HepG2 (cell line): Measurements from ENCODE around the gene ABHD15. TPM values are rescaled to one million over a fixed set of nuclear protein-coding genes. Genes with fewer than 3 reads are reported as not detected.

ENCODE experiments used
- AHR ChIP-seq: IDR thresholded peaks from 2 replicates; pipeline ENCODE4 v1.6.1; 2018; ENCODE audit warnings: missing genetic modification reagents, missing compliant biosample characterization
- ELF4 ChIP-seq: sonication (generic); formaldehyde crosslinking; IDR thresholded peaks from 2 replicates; pipeline ENCODE4 v1.5.0; 2020; ENCODE audit warnings: missing genetic modification reagents, mild to moderate bottlenecking, moderate library complexity, borderline replicate concordance
- KDM3A ChIP-seq: IDR thresholded peaks from 2 replicates; pipeline ENCODE4 v1.6.1; 2018; ENCODE audit warnings: low read depth, missing compliant biosample characterization
- MTA1 ChIP-seq: sonication (generic); formaldehyde crosslinking; IDR thresholded peaks from 2 replicates; pipeline ENCODE4 v1.4.0; 2020; ENCODE audit warnings: missing genetic modification reagents, mild to moderate bottlenecking, borderline replicate concordance
- NFE2 ChIP-seq: sonication (generic); formaldehyde crosslinking; IDR thresholded peaks from 2 replicates; pipeline ENCODE4 v1.4.0; 2020; ENCODE audit warnings: missing genetic modification reagents
- PTBP1 ChIP-seq: fragments of 200-400 bp; formaldehyde crosslinking; IDR thresholded peaks from 2 replicates; pipeline ENCODE4 v1.6.1; 2018; ENCODE audit warnings: low read length, low read depth; ENCODE audit not compliant: poor library complexity, severe bottlenecking
- RBFOX2 ChIP-seq: fragments of 200-400 bp; formaldehyde crosslinking; IDR thresholded peaks from 2 replicates; pipeline ENCODE4 v1.6.1; 2017; ENCODE audit warnings: low read depth, mild to moderate bottlenecking, low read length
- RELA ChIP-seq: sonication (generic); formaldehyde crosslinking; IDR thresholded peaks from 2 replicates; pipeline ENCODE4 v1.4.0; 2020; ENCODE audit warnings: missing genetic modification reagents
- SMARCE1 ChIP-seq: fragments of 450-650 bp; IDR thresholded peaks from 2 replicates; pipeline ENCODE4 v1.6.1; 2017; ENCODE audit warnings: borderline replicate concordance
- SP140L ChIP-seq: sonication (generic); formaldehyde crosslinking; IDR thresholded peaks from 2 replicates; pipeline ENCODE4 v1.4.0; 2020; ENCODE audit warnings: missing genetic modification reagents, borderline replicate concordance
- STAG1 ChIP-seq: sonication (generic); formaldehyde crosslinking; IDR thresholded peaks from 2 replicates; pipeline ENCODE4 v1.4.0; 2020; ENCODE audit warnings: missing genetic modification reagents
- TAF1 ChIP-seq: sonication (generic); formaldehyde crosslinking; IDR thresholded peaks from 2 replicates; pipeline ENCODE4 v1.4.0; 2020; ENCODE audit warnings: missing genetic modification reagents
- ZBTB1 ChIP-seq: sonication (generic); formaldehyde crosslinking; IDR thresholded peaks from 2 replicates; pipeline ENCODE4 v1.4.0; 2020; ENCODE audit warnings: missing genetic modification reagents, borderline replicate concordance
- ZNF205 ChIP-seq: IDR thresholded peaks from 2 replicates; pipeline ENCODE4 v1.6.1; 2018; ENCODE audit warnings: missing biosample characterization, missing genetic modification reagents
- ZNF207 ChIP-seq: fragments of 450-650 bp; IDR thresholded peaks from 2 replicates; pipeline ENCODE4 v1.6.1; 2016; ENCODE audit warnings: antibody characterized with exemption, borderline replicate concordance
- ZNF891 ChIP-seq: sonication (generic); formaldehyde crosslinking; IDR thresholded peaks from 2 replicates; pipeline ENCODE4 v1.5.0; 2020; ENCODE audit warnings: mild to moderate bottlenecking, missing genetic modification reagents
- ZSCAN29 ChIP-seq: sonication (generic); formaldehyde crosslinking; conservative IDR thresholded peaks from 2 replicates; pipeline ENCODE4 v1.4.0; 2020; ENCODE audit warnings: mild to moderate bottlenecking, missing genetic modification reagents
- polyA plus RNA-seq, 8 experiments: library from polyadenylated mRNA; depleted of rRNA in 3 of 8; stranded (reverse) in 7 of 8; unstranded in 1 of 8; fragments of >200 nt; fragmentation: Illumina TruSeq in 4 of 8; extraction: Trizol in 4 of 8; gene quantifications; 2 replicates each; pipeline versions ENCODE4 v1.2.1 to v1.2.3, GENCODE V29; 2011 to 2016; ENCODE audit warnings: low read depth in 4 of 8, missing spikeins in 1 of 8, mixed read lengths in 1 of 8; ENCODE audit not compliant: insufficient read depth in 1 of 8
- total RNA-seq, 5 experiments: library from RNA; depleted of rRNA; stranded (reverse); fragments of >200 nt; fragmentation: Illumina TruSeq; extraction: Trizol; gene quantifications; 2 replicates each; pipeline ENCODE4 v1.2.3, GENCODE V29; 2016; ENCODE audit warnings: low read depth in 1 of 5
- TF ChIP-seq, protein P1 (sequence below): sonication (generic); formaldehyde crosslinking; IDR thresholded peaks from 2 replicates; pipeline ENCODE4 v1.8.1; 2023; ENCODE audit warnings: mild to moderate bottlenecking, missing genetic modification reagents
- TF ChIP-seq, protein P2 (sequence below): sonication (generic); formaldehyde crosslinking; IDR thresholded peaks from 2 replicates; pipeline ENCODE4 v1.4.0; 2020; ENCODE audit warnings: missing genetic modification reagents
- TF ChIP-seq, protein P3 (sequence below): conservative IDR thresholded peaks from 2 replicates; pipeline ENCODE4 v1.6.1; 2018; ENCODE audit warnings: missing genetic modification reagents
- TF ChIP-seq, protein P4 (sequence below): IDR thresholded peaks from 2 replicates; pipeline ENCODE4 v1.6.1; 2016; ENCODE audit warnings: missing compliant biosample characterization, missing genetic modification reagents, borderline replicate concordance
- TF ChIP-seq, protein P5 (sequence below): IDR thresholded peaks from 2 replicates; pipeline ENCODE4 v1.6.1; 2016; ENCODE audit warnings: low read depth
- TF ChIP-seq, protein P6 (sequence below): sonication (generic); formaldehyde crosslinking; IDR thresholded peaks from 2 replicates; pipeline ENCODE4 v1.5.0; 2020; ENCODE audit warnings: missing genetic modification reagents

Gene ABHD15
- total and polyA plus RNA-seq, 2 of the 13 experiments (the other 11 are each of a cell fraction or from before 2014, with no cell fraction given), result 2.4 to 7.7 TPM

DNA sequence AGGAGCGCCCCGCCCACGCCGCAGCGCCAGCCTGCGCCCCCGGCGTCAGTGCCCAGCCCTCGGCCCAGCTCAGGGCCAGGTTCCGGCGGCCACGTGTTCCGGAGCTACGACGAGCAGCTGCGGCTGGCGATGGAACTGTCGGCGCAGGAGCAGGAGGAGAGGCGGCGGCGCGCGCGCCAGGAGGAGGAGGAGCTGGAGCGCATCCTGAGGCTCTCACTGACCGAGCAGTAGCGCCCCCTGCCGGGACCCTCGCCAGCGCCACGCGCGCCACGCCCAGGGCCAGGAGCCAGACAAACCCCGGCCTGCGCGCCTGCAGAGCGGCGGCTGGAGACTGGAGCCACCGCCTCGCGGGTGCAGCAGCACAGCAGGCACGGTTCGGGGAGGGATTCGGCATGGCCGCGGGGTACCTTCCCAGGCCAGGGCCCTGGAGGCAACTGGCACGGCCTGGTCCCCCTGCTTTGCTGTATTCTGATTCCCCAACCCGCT, 46.6 kb upstream of the ABHD15 start (continued):
- TF ChIP-seq, protein P1, sequence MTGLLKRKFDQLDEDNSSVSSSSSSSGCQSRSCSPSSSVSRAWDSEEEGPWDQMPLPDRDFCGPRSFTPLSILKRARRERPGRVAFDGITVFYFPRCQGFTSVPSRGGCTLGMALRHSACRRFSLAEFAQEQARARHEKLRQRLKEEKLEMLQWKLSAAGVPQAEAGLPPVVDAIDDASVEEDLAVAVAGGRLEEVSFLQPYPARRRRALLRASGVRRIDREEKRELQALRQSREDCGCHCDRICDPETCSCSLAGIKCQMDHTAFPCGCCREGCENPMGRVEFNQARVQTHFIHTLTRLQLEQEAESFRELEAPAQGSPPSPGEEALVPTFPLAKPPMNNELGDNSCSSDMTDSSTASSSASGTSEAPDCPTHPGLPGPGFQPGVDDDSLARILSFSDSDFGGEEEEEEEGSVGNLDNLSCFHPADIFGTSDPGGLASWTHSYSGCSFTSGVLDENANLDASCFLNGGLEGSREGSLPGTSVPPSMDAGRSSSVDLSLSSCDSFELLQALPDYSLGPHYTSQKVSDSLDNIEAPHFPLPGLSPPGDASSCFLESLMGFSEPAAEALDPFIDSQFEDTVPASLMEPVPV, result peak; percentile 79; the same call in 1 of the 2 replicates
- TF ChIP-seq ZBTB1 (CRISPR knock-in tag), result no peak
- TF ChIP-seq, protein P2, sequence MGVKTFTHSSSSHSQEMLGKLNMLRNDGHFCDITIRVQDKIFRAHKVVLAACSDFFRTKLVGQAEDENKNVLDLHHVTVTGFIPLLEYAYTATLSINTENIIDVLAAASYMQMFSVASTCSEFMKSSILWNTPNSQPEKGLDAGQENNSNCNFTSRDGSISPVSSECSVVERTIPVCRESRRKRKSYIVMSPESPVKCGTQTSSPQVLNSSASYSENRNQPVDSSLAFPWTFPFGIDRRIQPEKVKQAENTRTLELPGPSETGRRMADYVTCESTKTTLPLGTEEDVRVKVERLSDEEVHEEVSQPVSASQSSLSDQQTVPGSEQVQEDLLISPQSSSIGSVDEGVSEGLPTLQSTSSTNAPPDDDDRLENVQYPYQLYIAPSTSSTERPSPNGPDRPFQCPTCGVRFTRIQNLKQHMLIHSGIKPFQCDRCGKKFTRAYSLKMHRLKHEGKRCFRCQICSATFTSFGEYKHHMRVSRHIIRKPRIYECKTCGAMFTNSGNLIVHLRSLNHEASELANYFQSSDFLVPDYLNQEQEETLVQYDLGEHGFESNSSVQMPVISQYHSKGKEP (CRISPR knock-in tag), result peak; percentile 89
- TF ChIP-seq RELA (CRISPR knock-in tag), result 0 out of 2 replicates have a peak, but pooled peaks have one; percentile 55
- TF ChIP-seq ELF4 (CRISPR knock-in tag), result no peak
- 0 out of 2 replicates have a peak, but pooled peaks have one; percentile 64 for TF ChIP-seq MTA1 (CRISPR knock-in tag)
- no peak; the same call in 1 of the 2 replicates for TF ChIP-seq SP140L
- no peak for TF ChIP-seq ZSCAN29 (CRISPR knock-in tag)
- TF ChIP-seq NFE2 (CRISPR knock-in tag), result no peak
- TF ChIP-seq ZNF207, result no peak
- TF ChIP-seq ZNF891, result peak; percentile 31; the same call in 1 of the 2 replicates
- TF ChIP-seq STAG1 (CRISPR knock-in tag), result peak; percentile 65
- TF ChIP-seq, protein P3, sequence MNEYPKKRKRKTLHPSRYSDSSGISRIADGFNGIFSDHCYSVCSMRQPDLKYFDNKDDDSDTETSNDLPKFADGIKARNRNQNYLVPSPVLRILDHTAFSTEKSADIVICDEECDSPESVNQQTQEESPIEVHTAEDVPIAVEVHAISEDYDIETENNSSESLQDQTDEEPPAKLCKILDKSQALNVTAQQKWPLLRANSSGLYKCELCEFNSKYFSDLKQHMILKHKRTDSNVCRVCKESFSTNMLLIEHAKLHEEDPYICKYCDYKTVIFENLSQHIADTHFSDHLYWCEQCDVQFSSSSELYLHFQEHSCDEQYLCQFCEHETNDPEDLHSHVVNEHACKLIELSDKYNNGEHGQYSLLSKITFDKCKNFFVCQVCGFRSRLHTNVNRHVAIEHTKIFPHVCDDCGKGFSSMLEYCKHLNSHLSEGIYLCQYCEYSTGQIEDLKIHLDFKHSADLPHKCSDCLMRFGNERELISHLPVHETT (CRISPR knock-in tag), result peak; percentile 78; the same call in 1 of the 2 replicates
- TF ChIP-seq ZNF205 (CRISPR knock-in tag), result peak; percentile 75
- TF ChIP-seq, protein P4, sequence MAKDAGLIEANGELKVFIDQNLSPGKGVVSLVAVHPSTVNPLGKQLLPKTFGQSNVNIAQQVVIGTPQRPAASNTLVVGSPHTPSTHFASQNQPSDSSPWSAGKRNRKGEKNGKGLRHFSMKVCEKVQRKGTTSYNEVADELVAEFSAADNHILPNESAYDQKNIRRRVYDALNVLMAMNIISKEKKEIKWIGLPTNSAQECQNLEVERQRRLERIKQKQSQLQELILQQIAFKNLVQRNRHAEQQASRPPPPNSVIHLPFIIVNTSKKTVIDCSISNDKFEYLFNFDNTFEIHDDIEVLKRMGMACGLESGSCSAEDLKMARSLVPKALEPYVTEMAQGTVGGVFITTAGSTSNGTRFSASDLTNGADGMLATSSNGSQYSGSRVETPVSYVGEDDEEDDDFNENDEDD (CRISPR knock-in tag), result peak; percentile 97
- peak; percentile 53; the same call in 1 of the 2 replicates for TF ChIP-seq KDM3A
- peak; percentile 60; the same call in 1 of the 2 replicates for TF ChIP-seq RBFOX2
- TF ChIP-seq, protein P5, sequence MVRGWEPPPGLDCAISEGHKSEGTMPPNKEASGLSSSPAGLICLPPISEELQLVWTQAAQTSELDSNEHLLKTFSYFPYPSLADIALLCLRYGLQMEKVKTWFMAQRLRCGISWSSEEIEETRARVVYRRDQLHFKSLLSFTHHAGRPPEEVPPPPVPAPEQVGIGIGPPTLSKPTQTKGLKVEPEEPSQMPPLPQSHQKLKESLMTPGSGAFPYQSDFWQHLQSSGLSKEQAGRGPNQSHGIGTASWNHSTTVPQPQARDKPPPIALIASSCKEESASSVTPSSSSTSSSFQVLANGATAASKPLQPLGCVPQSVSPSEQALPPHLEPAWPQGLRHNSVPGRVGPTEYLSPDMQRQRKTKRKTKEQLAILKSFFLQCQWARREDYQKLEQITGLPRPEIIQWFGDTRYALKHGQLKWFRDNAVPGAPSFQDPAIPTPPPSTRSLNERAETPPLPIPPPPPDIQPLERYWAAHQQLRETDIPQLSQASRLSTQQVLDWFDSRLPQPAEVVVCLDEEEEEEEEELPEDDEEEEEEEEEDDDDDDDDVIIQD (CRISPR knock-in tag), result no peak
- no peak for TF ChIP-seq SMARCE1
- peak; percentile 28; the same call in 1 of the 2 replicates for TF ChIP-seq TAF1
- TF ChIP-seq PTBP1, result no peak
- TF ChIP-seq, protein P6, sequence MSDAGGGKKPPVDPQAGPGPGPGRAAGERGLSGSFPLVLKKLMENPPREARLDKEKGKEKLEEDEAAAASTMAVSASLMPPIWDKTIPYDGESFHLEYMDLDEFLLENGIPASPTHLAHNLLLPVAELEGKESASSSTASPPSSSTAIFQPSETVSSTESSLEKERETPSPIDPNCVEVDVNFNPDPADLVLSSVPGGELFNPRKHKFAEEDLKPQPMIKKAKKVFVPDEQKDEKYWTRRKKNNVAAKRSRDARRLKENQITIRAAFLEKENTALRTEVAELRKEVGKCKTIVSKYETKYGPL (CRISPR knock-in tag), result no peak
- TF ChIP-seq AHR (CRISPR knock-in tag), result peak; percentile 63
